ENCODE measurements around the gene PPP2R3B. TPM values are rescaled to one million over a fixed set of nuclear protein-coding genes. Genes with fewer than 3 reads are reported as not detected.

PPP2R3B gene
- total and polyA plus RNA-seq, 2 of the 13 experiments (the other 11 are each of a cell fraction or from before 2014, with no cell fraction given) = 17.0 to 21.4 TPM

- DNase-seq (ENCODE audit: low spot score) = peak; percentile 19
- Histone ChIP-seq H3K9ac (ENCODE audit: insufficient read depth, low read depth, low read length) (no peak overlapping the region), H3K36me3 (replicated peaks in 1 of 2; ENCODE audit: control insufficient read depth in 1 of 2, insufficient read depth in 2 of 2, low read length in 2 of 2) (no peaks in the 10 kb centered on the region), H3K4me3 (replicated peaks in 1 of 3; ENCODE audit: insufficient read depth in 1 of 3, low read depth in 2 of 3, low read length in 3 of 3) (peak overlapping the region in 1 of 3 experiments; percentile 30; a peak in 1 of 6 replicates), H3K4me1 (ENCODE audit: insufficient read depth, low read length) (no peaks in the 10 kb centered on the region), H3K79me2 (ENCODE audit: insufficient read depth, low read length) (no peaks in the 10 kb centered on the region), H3K27ac (ENCODE audit: extremely low read length, insufficient read depth, low read length) (no peak overlapping the region), H3K27me3 (ENCODE audit: control insufficient read depth in 1 of 2, insufficient read depth in 2 of 2, low read length in 2 of 2) (peaks cover 2 to 18% of the 10 kb centered on the region in 2 experiments; a peak in 4 of 5 replicates), H4K20me1 (ENCODE audit: insufficient read depth, low read length) (no peaks in the 10 kb centered on the region), H3K4me2 (ENCODE audit: low read depth, low read length) (peak overlapping the region; percentile 10; the same call in 1 of the 2 replicates), H3K9me3 (ENCODE audit: low read length) (no peaks in the 10 kb centered on the region), H2AFZ (ENCODE audit: low read length) (no peak overlapping the region)
- 33% methylated on average over 41 of the region's 56 CpGs for WGBS (ENCODE audit: low lambda C conversion rate)
- ChIA-PET POLR2A (no interaction called here), CTCF (ENCODE audit: low intra/inter-chr PET ratio, low total read pairs) (no interaction called here)
- no peak for FAIRE-seq
- in situ Hi-C loops (cut with HindIII; ENCODE audit: extremely low pct_ligation_motif_present, low pct_unique_long_range_greater_than_20kb) = loop anchor here (5.0 kb wide), 1 partner anchor 694 kb away; no protein-coding TSS in a partner anchor
- intact Hi-C loops (cut with micrococcal nuclease; ENCODE audit: unreplicated experiment) = loop anchor here (5.0 kb wide), 1 partner anchor 694 kb away; no protein-coding TSS in a partner anchor
- BruUV-seq (replicated peaks) = no TSS peak
- peak; percentile 54 for ATAC-seq
- no peak for TF ChIP-seq JUND (CRISPR knock-in tag; IDR thresholded peaks at IDR 0.05)
- TF ChIP-seq ZNF670 (CRISPR knock-in tag; IDR thresholded peaks at IDR 0.05; ENCODE audit: borderline replicate concordance) = no peak
- no peak for TF ChIP-seq ZNF232 (CRISPR knock-in tag; IDR thresholded peaks at IDR 0.05; ENCODE audit: borderline replicate concordance)
- 0 out of 2 replicates have a peak, but pooled peaks have one; percentile 27 for TF ChIP-seq ZNF777 (CRISPR knock-in tag; IDR thresholded peaks at IDR 0.05)
- peak; percentile 47; the same call in 1 of the 2 replicates for TF ChIP-seq RAD21 (CRISPR knock-in tag; IDR thresholded peaks at IDR 0.05)
- no peak for TF ChIP-seq ZNF441 (CRISPR knock-in tag; IDR thresholded peaks at IDR 0.05; ENCODE audit: borderline replicate concordance)
- no peak for TF ChIP-seq MBD4 (IDR thresholded peaks at IDR 0.05; ENCODE audit: borderline replicate concordance, low read length)
- TF ChIP-seq ZNF318 (CRISPR knock-in tag; IDR thresholded peaks at IDR 0.05) = no peak
- TF ChIP-seq ZNF720 (CRISPR knock-in tag; IDR thresholded peaks at IDR 0.05) = no peak
- TF ChIP-seq PREB (CRISPR knock-in tag; IDR thresholded peaks at IDR 0.05) = no peak
- 0 out of 2 replicates have a peak, but pooled peaks have one; percentile 5 for TF ChIP-seq SMC3 (IDR thresholded peaks at IDR 0.05; ENCODE audit: low read length)
- TF ChIP-seq MTA1 (CRISPR knock-in tag; IDR thresholded peaks at IDR 0.05; ENCODE audit: borderline replicate concordance) = no peak
- no peak for TF ChIP-seq SMAD1 (CRISPR knock-in tag; IDR thresholded peaks at IDR 0.05; ENCODE audit: borderline replicate concordance, low read depth)
These were observed 41.4 kb upstream of the PPP2R3B start for GRCh38 chrX:427812-428725.

Measured in HepG2 (cell line).